GM13977 (cell line): Measurements from ENCODE around the gene RRBP1.

ENCODE experiments used
- DNase-seq: peaks from one replicate; pipeline ENCODE4 v3.0.0; 2012; ENCODE audit warnings: low spot score
- CTCF ChIP-seq: IDR thresholded peaks from 2 replicates; pipeline ENCODE4 v1.5.1; 2012; ENCODE audit warnings: mild to moderate bottlenecking, control low read depth; ENCODE audit not compliant: insufficient read depth; ENCODE audit errors: extremely low read depth, missing control alignments
- in situ Hi-C: fragments of 300-500 bp; cut with MboI; formaldehyde crosslinking; loops from one replicate; pipeline ENCODE4 v1.12.0; 2022; ENCODE audit warnings: low sequenced_read_pairs, low pct_unique_long_range_greater_than_20kb, mixed read lengths, inconsistent platforms; ENCODE audit not compliant: unreplicated experiment

The RRBP1 gene

GRCh38 chr20:17685168-17685567 lies 3.1 kb upstream of the RRBP1 start:
- in situ Hi-C loops: loop anchor here (25.0 kb wide), 1 partner anchor 202 kb away; no protein-coding TSS in a partner anchor
- TF ChIP-seq CTCF: no peak
- DNase-seq: no peak

GRCh38 chr20:17684077-17684888 lies 2.2 kb upstream of the RRBP1 start:
- in situ Hi-C loops: loop anchor here (25.0 kb wide), 1 partner anchor 203 kb away; no protein-coding TSS in a partner anchor
- no peak for DNase-seq
- no peak for TF ChIP-seq CTCF

GRCh38 chr20:17683218-17684076 lies 1.4 kb upstream of the RRBP1 start:
- no peak for DNase-seq
- no peak for TF ChIP-seq CTCF
- in situ Hi-C loops: loop anchor here (25.0 kb wide), 1 partner anchor 204 kb away; no protein-coding TSS in a partner anchor

GRCh38 chr20:17682889-17683198 lies 802 bp upstream of the RRBP1 start:
- DNase-seq: no peak
- TF ChIP-seq CTCF: no peak
- in situ Hi-C loops: loop anchor here (25.0 kb wide), 1 partner anchor 204 kb away; no protein-coding TSS in a partner anchor

- TF ChIP-seq CTCF: no peak
- DNase-seq: peak; percentile 53
- in situ Hi-C loops: loop anchor here (25.0 kb wide), 1 partner anchor 206 kb away; no protein-coding TSS in a partner anchor
Measured at GRCh38 chr20:17681726-17682102, 328 bp downstream of the RRBP1 start.

GRCh38 chr20:17680836-17681725 lies 961 bp downstream of the RRBP1 start:
- in situ Hi-C loops: loop anchor here (25.0 kb wide), 1 partner anchor 206 kb away; no protein-coding TSS in a partner anchor
- peak; percentile 95 for DNase-seq

More at GRCh38 chr20:17680836-17681725, 961 bp downstream of the RRBP1 start:
- peak; percentile 88 for TF ChIP-seq CTCF
